Medulla oblongata (tissue), 1 donor: ENCODE data around the gene FAM156B.
"Not testable (repeated sequence)": the region's sequence is repeated elsewhere in the genome, so short reads cannot be mapped to it uniquely, and the experiment has no call there.

ENCODE experiments used
- DNase-seq: peaks from one replicate; pipeline ENCODE4 v3.0.0-alpha.2; 2015; ENCODE audit errors: extremely low spot score

The FAM156B gene

GRCh38 chrX:52896855-52897709 lies at the start of gene FAM156B:
TSS of gene FAM156B (plus strand) at chrX:52897330. CDS start at chrX:52907226, 9,896 bp downstream.
- DNase-seq = not testable (repeated sequence)

GRCh38 chrX:52852110-52852860 lies 44.8 kb upstream of the FAM156B start:
- no peak for DNase-seq

- not testable (repeated sequence) for DNase-seq
Measured at GRCh38 chrX:52856991-52857525, 40.1 kb upstream of the FAM156B start.

- DNase-seq = no peak
Measured at GRCh38 chrX:52865343-52865998, 31.7 kb upstream of the FAM156B start.

GRCh38 chrX:52867610-52868348 lies 29.4 kb upstream of the FAM156B start, which contains the start of gene XAGE3:
TSS of gene XAGE3 (minus strand) at chrX:52868083. CDS start at chrX:52867133, 950 bp downstream.
- no peak for DNase-seq

- DNase-seq = no peak
Measured at GRCh38 chrX:52870046-52870445, 27.1 kb upstream of the FAM156B start.

- DNase-seq = not testable (repeated sequence)
Measured at GRCh38 chrX:52873825-52874224, 23.3 kb upstream of the FAM156B start.

- DNase-seq = no peak
Measured at GRCh38 chrX:52874661-52875060, 22.5 kb upstream of the FAM156B start.

DNA sequence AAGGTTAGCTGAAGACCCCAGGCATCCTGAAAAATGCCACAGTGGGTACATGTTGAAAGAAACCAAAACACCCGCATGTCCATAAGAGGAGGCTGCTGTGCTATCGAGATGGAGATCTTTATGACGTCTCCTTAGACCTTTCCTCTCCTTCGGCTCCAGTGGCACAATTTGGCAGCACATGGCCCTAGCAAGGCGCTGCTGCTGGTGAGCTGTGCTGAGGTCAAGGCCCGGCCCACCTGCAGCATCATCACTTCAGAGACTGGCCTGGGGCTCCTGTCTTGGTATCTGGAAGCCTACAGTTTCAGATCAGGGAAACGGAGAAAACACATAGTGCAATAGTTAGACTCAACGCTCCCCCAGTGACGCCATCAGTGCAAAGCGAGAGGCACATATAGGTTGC lies 21.7 kb upstream of the FAM156B start:
- not testable (repeated sequence) for DNase-seq

DNA sequence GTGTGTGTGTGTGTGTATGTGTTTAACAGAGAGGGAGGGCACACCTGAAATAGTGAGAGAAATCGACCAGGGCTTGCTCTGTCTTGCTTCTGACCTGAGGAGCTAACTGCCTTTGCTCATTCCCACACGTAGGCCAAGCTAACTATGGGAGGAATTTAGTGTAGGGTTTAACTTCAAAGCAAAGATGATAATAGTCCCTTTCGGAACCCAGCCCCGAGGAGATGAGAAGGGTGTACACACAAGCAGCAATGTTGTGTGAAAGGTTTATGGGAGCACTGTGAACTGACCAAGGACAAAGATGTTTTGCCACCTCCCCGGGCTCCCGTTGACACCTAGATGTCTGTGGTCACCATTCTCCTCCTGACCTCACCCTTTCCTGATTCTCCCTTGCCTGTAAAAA lies 20.7 kb upstream of the FAM156B start:
- DNase-seq = not testable (repeated sequence)

- DNase-seq = not testable (repeated sequence)
Measured at GRCh38 chrX:52887459-52887858, 9.7 kb upstream of the FAM156B start.

GRCh38 chrX:52888090-52888489 lies 9.0 kb upstream of the FAM156B start:
- not testable (repeated sequence) for DNase-seq

GRCh38 chrX:52896438-52896837 lies 692 bp upstream of the FAM156B start:
- DNase-seq = not testable (repeated sequence)

GRCh38 chrX:52905531-52905930 lies 8.4 kb downstream of the FAM156B start:
- not testable (repeated sequence) for DNase-seq

GRCh38 chrX:52906072-52906471 lies 8.9 kb downstream of the FAM156B start:
- DNase-seq = not testable (repeated sequence)

GRCh38 chrX:52907137-52907536 lies 10.0 kb downstream of the FAM156B start:
- not testable (repeated sequence) for DNase-seq

DNA sequence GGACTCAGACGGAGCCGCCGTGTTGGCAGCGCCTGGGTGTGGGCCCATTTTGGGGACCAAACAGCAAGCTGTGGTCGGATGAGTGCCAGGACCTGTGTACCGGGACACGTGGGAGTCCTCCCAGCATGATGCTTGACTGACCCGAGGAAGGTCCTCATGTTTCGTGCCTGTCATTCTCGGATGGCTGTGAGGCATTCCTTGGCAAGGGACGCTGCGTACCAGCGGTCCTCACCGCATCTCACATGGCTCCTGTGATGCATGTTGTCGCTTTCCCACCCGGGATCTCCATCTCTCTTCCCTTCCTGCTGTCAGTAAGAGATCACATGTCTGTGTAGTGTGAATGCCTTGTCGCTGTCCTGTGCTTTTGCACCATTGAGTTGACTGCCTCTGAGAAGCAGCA lies 10.8 kb downstream of the FAM156B start:
- not testable (repeated sequence) for DNase-seq

GRCh38 chrX:52909313-52909969 lies 12.3 kb downstream of the FAM156B start:
- not testable (repeated sequence) for DNase-seq

DNA sequence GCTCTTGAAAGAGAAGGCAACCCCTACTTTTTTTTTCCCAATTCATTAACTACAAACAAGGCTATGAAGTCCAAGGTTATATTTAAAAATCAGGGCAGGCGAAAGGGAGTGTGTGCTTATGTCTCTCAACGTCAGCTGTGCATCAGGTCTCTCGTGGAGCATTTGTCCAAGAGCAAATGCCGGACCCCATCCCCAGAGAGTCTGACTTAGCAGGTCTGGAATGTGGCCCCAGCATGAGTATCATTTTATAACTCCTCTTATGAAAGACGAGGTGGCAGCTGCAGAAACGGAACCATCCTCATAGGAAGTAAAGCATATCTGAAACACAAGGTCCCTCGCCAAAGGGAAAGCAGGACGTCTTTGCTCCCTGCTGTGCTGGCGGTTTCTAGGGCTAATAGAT lies 16.6 kb downstream of the FAM156B start:
- DNase-seq = not testable (repeated sequence)

DNA sequence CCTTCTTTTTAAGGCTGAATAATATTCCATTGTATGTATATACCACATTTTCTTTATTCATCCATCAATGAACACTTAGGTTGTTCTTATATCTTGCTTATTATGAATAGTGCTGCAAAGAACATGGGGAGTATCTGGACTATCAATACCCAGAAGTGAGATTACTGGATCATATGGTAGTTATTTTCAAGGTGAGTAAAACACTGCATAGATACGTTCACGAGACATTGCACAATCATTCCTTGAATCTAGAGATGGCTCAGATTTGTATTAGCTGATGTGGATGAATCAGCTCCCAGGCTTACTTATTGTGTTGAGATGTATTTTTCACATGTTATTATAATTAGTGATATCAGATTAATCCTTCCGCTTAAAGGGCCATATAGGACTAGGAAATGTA lies 17.6 kb downstream of the FAM156B start:
- not testable (repeated sequence) for DNase-seq
